Cerebellar nuclear complex (tissue), 1 donor: ENCODE measurements around the gene PBXIP1.
A peak's percentile ranks its signal among the peaks of the same experiment; 100 is the strongest.
"Not testable (repeated sequence)": the region's sequence is repeated elsewhere in the genome, so short reads cannot be mapped to it uniquely, and the experiment has no call there.

Source experiments
- DNase-seq, 2 experiments: peaks; one replicate each; lab custom pipeline; 2025; lab: John Stamatoyannopoulos, UW

The PBXIP1 gene

GRCh38 chr1:154995301-154995983 is 39.5 kb upstream of the PBXIP1 start:
- DNase-seq, result not testable (repeated sequence)

GRCh38 chr1:154994591-154994990 is 38.7 kb upstream of the PBXIP1 start:
- no peak for DNase-seq

- no peak for DNase-seq
Observed at GRCh38 chr1:154994269-154994587, 38.3 kb upstream of the PBXIP1 start.

- DNase-seq, result no peak
Observed at GRCh38 chr1:154993572-154994268, 37.8 kb upstream of the PBXIP1 start, which contains the start of gene LENEP. Gene LENEP (plus strand): TSS chr1:154993586. CDS start chr1:154993608, 22 bp downstream.

DNA sequence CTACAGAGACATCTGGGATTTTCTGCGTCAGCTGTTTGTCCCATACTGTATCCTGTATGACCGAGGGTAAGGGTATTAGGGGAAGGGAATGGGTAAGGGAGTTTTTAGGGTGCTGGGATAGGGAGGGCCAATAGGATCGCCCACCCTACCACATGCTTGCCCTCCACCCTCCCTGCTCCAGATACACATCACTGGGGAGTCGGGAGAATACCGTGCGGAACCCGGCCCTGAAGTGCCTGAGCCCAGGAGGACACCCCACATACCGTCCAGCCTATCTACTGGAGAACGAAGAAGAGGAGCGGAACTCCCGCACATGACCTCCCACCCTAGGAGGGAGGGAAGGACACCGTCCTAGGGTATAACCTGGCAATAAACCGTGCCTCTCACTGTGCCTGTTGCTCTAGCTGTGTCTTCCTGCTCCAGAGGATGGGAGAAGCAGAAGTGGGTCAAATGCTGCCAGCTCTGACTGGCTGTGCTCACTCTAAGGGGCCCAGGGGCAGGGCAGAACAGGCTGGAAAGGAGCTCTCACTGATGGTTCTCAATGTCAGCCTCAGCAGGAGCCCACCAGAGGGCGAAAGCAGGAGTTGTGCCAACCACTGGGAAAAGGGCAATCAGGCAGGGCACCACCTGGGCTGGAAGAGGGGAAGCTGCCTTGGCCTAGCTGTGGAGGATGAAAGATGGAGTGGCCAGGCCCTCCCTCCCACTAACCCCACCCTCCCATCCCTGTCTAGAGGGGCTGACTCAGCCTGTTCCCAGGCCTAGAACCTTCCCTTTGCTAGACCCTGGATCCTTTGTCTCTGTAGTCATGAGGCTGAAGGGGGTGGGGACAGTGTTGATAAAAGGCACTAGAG is 37.0 kb upstream of the PBXIP1 start:
- DNase-seq, result no peak

DNA sequence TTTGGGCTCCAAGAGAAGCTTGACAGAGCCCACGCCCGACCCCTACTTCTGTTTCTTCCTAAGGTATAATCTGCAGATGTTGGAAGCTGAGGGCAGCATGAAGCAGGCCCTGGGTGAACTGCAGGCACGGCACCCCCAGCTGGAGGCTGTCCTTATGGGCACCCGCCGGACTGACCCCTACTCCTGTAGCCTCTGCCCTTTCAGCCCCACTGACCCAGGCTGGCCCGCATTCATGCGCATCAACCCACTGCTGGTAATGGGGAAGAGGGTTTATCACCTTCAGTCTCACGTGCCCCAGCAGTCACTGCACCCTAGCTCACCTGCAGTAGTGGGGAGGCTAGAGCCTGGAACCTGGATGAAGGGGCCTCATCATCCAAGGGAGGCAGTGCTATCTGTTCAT is 34.4 kb upstream of the PBXIP1 start:
- no peak for DNase-seq

GRCh38 chr1:154989195-154989860 is 33.4 kb upstream of the PBXIP1 start:
- DNase-seq, result no peak

GRCh38 chr1:154988058-154988954 is 32.4 kb upstream of the PBXIP1 start:
- no peak for DNase-seq

- no peak for DNase-seq
Observed at GRCh38 chr1:154987326-154987725, 31.4 kb upstream of the PBXIP1 start.

DNA sequence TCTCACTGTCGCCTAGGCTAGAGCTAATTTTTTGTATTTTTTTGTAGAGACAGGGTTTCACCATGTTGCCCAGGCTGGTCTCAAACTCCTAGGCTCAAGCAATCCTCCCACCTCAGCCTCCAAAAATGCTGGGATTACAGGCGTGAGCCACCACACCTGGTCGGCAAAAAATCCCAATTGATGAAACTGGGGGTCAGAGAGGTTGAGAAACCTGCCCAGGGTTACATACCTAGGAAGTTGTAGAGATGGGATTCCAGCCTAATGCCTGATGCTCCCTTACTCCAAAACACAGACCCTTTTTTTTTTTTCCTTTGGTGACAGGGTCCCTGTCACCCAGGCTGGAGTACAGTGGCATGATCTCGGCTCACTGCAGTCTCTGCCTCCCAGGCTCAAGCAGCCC is 30.8 kb upstream of the PBXIP1 start:
- DNase-seq, result not testable (repeated sequence)

DNA sequence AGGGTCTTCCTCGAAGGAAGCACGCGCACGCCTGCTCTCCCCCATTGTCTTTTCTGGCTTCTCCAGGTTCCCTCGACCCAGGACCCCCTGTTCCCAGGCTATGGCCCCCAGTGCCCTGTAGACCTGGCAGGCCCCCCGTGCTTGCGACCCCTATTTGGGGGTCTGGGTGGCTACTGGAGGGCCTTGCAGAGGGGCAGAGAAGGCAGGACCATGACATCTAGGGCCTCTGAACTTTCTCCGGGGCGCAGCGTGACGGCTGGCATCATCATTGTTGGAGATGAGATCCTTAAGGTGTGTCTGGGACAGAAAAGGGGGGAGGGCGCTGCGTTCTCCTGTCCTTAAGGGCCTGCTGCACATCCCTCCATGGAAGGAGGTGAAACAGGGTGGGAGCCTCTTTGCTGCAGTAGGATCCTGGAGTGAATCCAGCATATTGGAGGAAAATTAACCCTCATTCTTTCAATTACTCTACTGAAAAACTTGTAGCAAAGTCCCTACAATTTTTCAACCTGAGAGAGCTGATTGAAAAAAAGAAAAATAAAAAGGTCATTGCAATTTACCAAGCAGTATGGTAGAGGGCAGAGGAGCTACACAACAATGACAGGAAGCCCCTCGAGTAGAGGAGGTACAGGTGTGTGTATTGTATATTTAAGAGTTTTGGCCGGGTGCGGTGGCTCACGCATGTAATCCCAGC is 28.0 kb upstream of the PBXIP1 start:
- no peak for DNase-seq

- DNase-seq, result peak; percentile 90 to 98
Observed at GRCh38 chr1:154982897-154983648, 27.2 kb upstream of the PBXIP1 start, which contains the start of gene FLAD1. Gene FLAD1 (plus strand): TSS chr1:154983344. CDS start chr1:154983695, 351 bp downstream.

DNA sequence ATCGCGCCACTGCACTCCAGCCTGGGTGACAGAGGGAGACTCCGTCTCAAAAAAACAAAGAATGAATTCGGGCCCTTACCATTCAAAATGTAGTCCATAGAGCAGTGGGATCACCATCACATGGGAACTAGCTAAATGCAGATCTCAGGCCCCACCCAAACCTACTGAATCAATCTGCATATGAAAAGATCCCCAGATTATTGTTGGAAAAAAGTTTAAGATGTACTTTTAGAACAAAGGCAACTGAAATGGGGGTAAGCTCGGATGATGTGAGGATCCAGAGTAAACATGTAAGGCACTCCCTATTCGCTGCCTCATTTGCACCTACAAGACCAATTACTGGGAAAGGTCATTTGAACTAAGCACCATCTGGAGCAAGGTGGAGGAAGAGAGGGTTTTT is 26.4 kb upstream of the PBXIP1 start:
- DNase-seq, result no peak

- no peak for DNase-seq
Observed at GRCh38 chr1:154978360-154978759, 22.5 kb upstream of the PBXIP1 start.

DNA sequence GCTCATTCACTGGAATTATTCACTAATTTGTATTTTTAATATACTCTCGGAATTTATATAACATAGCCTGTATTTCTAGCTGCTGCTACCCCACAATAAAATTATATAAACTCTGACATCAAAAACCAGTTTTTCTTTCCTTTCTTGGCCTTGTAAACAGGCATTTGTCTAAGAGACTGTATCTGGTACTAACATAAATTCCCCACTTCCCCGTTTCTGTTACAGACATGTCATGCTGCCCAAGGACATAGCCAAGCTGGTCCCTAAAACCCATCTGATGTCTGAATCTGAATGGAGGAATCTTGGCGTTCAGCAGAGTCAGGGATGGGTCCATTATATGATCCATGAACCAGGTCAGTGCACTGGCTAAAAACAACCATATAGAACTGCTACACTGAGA is 21.9 kb upstream of the PBXIP1 start:
- not testable (repeated sequence) for DNase-seq

DNA sequence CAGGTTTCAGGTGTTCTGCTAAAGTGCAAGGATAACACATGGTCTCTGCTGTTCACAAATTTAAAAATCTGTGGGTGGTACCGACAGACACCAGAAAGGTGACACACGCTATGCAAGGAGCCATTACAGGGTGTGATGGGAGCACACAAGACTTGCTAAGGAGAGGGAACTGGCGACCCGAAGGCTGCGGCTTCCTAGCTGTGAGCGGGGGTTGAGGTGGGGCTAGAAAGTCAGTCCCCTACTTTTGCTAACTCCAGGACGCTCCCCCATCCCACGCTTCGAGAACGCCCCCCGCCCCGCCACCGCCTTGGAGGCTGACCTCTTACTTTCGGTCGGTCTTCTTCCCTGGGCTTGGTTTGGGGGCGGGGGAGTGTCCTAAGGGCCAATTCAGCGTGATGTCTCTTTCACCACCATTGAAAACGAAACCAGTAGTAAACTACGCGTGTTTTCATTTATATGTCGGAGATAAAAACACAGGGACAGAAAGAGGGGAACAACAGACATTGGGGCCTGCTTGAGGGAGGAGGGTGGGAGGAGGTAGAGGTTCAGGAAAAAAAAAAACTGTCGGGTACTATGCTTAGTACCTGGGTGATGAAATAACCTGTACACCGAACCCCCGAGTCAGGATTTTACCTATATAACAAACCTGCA is 19.6 kb upstream of the PBXIP1 start:
- DNase-seq, result no peak

DNA sequence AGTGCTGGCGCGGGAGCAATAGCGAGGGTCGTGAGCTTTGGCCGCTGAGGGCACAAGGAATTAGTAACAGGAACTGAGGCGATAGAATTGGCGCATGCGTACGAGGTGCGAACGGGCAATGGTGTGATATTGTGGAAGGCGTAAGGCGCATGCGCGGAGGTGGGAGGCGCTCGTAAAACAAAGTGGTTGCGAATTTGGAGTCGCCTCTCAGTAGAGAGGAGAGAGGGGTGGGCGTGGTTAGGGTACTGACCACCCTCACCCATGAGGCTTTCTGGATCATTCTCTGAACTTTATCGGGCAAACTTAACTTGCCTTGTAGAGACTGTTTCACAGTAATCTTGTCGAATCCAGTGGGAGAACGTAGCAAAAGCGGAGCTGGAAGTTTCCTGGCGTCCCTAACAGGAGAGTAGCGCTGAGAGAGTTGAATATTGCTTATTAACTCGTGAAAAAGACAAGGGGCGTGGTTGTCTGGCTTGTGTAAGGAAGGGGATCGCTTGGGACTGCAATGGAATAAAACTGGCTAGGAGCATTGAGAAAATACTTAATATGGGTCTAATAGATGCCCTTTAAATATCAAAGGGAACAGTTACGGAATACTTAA is 19.0 kb upstream of the PBXIP1 start:
- DNase-seq, result peak; percentile 20 to 82

GRCh38 chr1:154974102-154974807 is 18.4 kb upstream of the PBXIP1 start, which contains the start of gene CKS1B:
Gene CKS1B (plus strand): TSS chr1:154974681. CDS start chr1:154974746, 65 bp downstream.
- DNase-seq, result peak; percentile 92 to 99
